Upper lobe of left lung (tissue), 6 donors: Measurements from ENCODE around the gene PAQR5. TPM values are rescaled to one million over a fixed set of nuclear protein-coding genes. Genes with fewer than 3 reads are reported as not detected.
A peak's percentile ranks its signal among the peaks of the same experiment; 100 is the strongest.

Source experiments
- ATAC-seq, 2 donors: fragments of 200-7000 bp; cut with Tn5 transposase; one replicate each; pipeline ENCODE4 v1.9.1; 2022; ENCODE audit warnings: mild to moderate bottlenecking in 2 of 2, moderate library complexity in 2 of 2; ENCODE audit not compliant: low FRiP score in 2 of 2
- DNase-seq, 2 donors: peaks; one replicate each; pipeline ENCODE4 v3.0.0-alpha.2; 2019 to 2020
- H3K27ac ChIP-seq, 4 donors: fragments of 200-600 bp; sonication (generic); one replicate each; pipeline ENCODE4 v1.5.1; 2016 to 2019
- H3K27me3 ChIP-seq, 4 donors: fragments of 200-600 bp; sonication (generic); one replicate each; pipeline ENCODE4 v1.5.1; 2017 to 2019
- H3K36me3 ChIP-seq, 4 donors: fragments of 200-600 bp; sonication (generic); one replicate each; pipeline ENCODE4 v1.5.1; 2016 to 2019
- H3K4me1 ChIP-seq, 4 donors: fragments of 200-600 bp; sonication (generic); one replicate each; pipeline ENCODE4 v1.5.1; 2018 to 2019
- H3K4me3 ChIP-seq, 4 donors: fragments of 200-600 bp; sonication (generic); one replicate each; pipeline ENCODE4 v1.5.1; 2017 to 2019; ENCODE audit warnings: mild to moderate bottlenecking in 2 of 4, moderate library complexity in 1 of 4
- H3K9me3 ChIP-seq, 4 donors: fragments of 200-600 bp; sonication (generic); one replicate each; pipeline ENCODE4 v1.5.1; 2018 to 2019
- EP300 ChIP-seq, 4 donors: sonication (generic); formaldehyde crosslinking; IDR thresholded peaks; one replicate each; pipeline ENCODE4 v1.5.1; 2017; ENCODE audit warnings: antibody characterized with exemption in 4 of 4, control low read depth in 2 of 4
- POLR2A ChIP-seq, 4 donors: fragments of 450-650 bp; IDR thresholded peaks; one replicate each; pipeline ENCODE4 v1.5.1; 2016 to 2017; ENCODE audit warnings: antibody characterized with exemption in 4 of 4, mild to moderate bottlenecking in 2 of 4
- POLR2AphosphoS5 ChIP-seq, 2 donors: sonication (generic); formaldehyde crosslinking; IDR thresholded peaks; one replicate each; pipeline ENCODE4 v1.5.1; 2017; ENCODE audit warnings: antibody characterized with exemption in 2 of 2
- WGBS, 2 donors: methylation state at CpG; one replicate each; pipeline ENCODE4 v1.1.5; 2017 to 2018; 5-methylcytosine and 5-hydroxymethylcytosine counted together
- total RNA-seq, 6 donors: library from RNA; depleted of rRNA in 4 of 6; stranded (reverse); fragments of >200 nt in 4 of 6; gene quantifications; one replicate each; pipeline versions ENCODE4 v1.1.0 to v1.2.1, GENCODE V29; 2016 to 2021
- TF ChIP-seq, protein P1 (sequence below), 6 experiments: fragments of 450-650 bp in 4 of 6; fragments of 200-600 bp in 2 of 6; sonication (generic) in 2 of 6; IDR thresholded peaks; one replicate each; pipeline ENCODE4 v1.5.1; 2016 to 2019; ENCODE audit warnings: antibody characterized with exemption in 6 of 6
- donor health status: DM: no; HTN: no; CAD: no; lungs with moderate emphysema.
- donor health status: DM: no; HTN: yes; CAD: no; lungs with severe emphysema.

The PAQR5 gene
- total RNA-seq, 6 donors from 2014 or later = 15.5 to 39.8 (median 26.5) TPM

DNA sequence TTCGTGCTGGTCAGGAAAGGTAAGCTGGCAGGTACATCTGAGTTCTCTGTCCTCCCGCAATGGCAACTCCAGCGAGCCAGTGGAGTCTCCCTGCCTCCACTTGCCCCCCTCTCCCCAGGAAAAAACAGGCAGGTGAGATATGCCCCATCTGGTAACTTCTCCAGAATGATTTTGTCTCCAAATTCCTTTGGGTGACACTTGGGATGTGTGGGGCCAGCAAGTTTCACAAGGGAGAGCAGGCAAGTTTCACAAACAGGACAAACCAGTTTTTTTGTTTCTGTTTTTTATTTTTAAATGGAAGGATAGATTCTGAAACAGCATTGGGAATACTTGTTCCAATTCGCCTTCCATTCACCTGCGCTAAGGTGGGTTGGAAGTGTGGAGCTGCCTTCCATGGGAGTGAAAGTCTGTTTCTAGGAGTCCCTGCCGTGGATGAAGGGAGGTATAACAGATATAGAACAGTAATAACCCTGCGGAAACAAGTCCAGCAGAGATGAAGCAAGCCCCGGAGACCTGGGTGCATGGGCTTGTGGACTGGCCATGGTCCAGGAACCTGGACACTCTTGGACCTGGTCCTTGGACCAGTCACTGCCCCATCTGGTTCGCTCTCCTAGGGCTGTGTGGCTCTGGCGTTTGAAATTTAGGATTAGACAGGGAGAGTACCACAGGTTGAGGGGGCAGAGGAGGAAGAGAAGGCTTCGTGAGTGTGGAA lies 92.5 kb downstream of the PAQR5 start:
- DNase-seq (no peak), ATAC-seq (no peak)
- H3K36me3 ChIP-seq = no peaks in the 10 kb centered on the region
- H3K9me3 ChIP-seq = no peaks in the 10 kb centered on the region
- TF ChIP-seq EP300 (IDR thresholded peaks at IDR 0.05) = no peak
- no peak for TF ChIP-seq POLR2AphosphoS5 (IDR thresholded peaks at IDR 0.05)
- no peak for TF ChIP-seq POLR2A (IDR thresholded peaks at IDR 0.05)
- TF ChIP-seq, protein P1, sequence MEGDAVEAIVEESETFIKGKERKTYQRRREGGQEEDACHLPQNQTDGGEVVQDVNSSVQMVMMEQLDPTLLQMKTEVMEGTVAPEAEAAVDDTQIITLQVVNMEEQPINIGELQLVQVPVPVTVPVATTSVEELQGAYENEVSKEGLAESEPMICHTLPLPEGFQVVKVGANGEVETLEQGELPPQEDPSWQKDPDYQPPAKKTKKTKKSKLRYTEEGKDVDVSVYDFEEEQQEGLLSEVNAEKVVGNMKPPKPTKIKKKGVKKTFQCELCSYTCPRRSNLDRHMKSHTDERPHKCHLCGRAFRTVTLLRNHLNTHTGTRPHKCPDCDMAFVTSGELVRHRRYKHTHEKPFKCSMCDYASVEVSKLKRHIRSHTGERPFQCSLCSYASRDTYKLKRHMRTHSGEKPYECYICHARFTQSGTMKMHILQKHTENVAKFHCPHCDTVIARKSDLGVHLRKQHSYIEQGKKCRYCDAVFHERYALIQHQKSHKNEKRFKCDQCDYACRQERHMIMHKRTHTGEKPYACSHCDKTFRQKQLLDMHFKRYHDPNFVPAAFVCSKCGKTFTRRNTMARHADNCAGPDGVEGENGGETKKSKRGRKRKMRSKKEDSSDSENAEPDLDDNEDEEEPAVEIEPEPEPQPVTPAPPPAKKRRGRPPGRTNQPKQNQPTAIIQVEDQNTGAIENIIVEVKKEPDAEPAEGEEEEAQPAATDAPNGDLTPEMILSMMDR (IDR thresholded peaks at IDR 0.05) = no peak
- no peak overlapping the region for H3K27ac ChIP-seq
- H3K27me3 ChIP-seq = no peaks in the 10 kb centered on the region
- no peak overlapping the region for H3K4me3 ChIP-seq
- WGBS, 2 donors = 87 to 93% methylated on average over 11 of the region's 11 CpGs
- peaks cover 3 to 8% (median 7%) of the 10 kb centered on the region in 4 donors for H3K4me1 ChIP-seq

- 57 to 64% methylated on average over 4 of the region's 4 CpGs for WGBS, 2 donors
- no peaks in the 10 kb centered on the region for H3K36me3 ChIP-seq
- ATAC-seq = no peak
These were observed 93.6 kb downstream of the PAQR5 start for GRCh38 chr15:69392352-69392751.

GRCh38 chr15:69393831-69394491 lies 95.2 kb downstream of the PAQR5 start:
- H3K36me3 ChIP-seq = no peaks in the 10 kb centered on the region
- no peaks in the 10 kb centered on the region for H3K9me3 ChIP-seq
- 42 to 47% methylated on average over 11 of the region's 11 CpGs for WGBS, 2 donors
- no peak overlapping the region for H3K4me3 ChIP-seq
- TF ChIP-seq EP300 (IDR thresholded peaks at IDR 0.05) (no peak), POLR2AphosphoS5 (IDR thresholded peaks at IDR 0.05) (no peak), POLR2A (IDR thresholded peaks at IDR 0.05) (no peak)
- TF ChIP-seq, protein P1 (IDR thresholded peaks at IDR 0.05) = no peak
- no peak overlapping the region for H3K27ac ChIP-seq
- ATAC-seq (no peak), DNase-seq (no peak)
- peaks cover 3 to 8% (median 7%) of the 10 kb centered on the region in 4 donors for H3K4me1 ChIP-seq
- no peaks in the 10 kb centered on the region for H3K27me3 ChIP-seq

More at GRCh38 chr15:69392352-69392751, 93.6 kb downstream of the PAQR5 start:
- Histone ChIP-seq H3K4me1 (peaks cover 3 to 8% (median 7%) of the 10 kb centered on the region in 4 donors), H3K27ac (no peak overlapping the region), H3K27me3 (no peaks in the 10 kb centered on the region), H3K9me3 (no peaks in the 10 kb centered on the region), H3K4me3 (no peak overlapping the region)
- DNase-seq = no peak
- no peak for TF ChIP-seq EP300 (IDR thresholded peaks at IDR 0.05)
- TF ChIP-seq, protein P1 (IDR thresholded peaks at IDR 0.05) = no peak
- TF ChIP-seq POLR2A (IDR thresholded peaks at IDR 0.05) = no peak
- no peak for TF ChIP-seq POLR2AphosphoS5 (IDR thresholded peaks at IDR 0.05)

- Histone ChIP-seq H3K4me1 (peaks cover 3 to 8% (median 7%) of the 10 kb centered on the region in 4 donors), H3K27me3 (no peaks in the 10 kb centered on the region), H3K9me3 (no peaks in the 10 kb centered on the region), H3K4me3 (no peak overlapping the region), H3K36me3 (no peaks in the 10 kb centered on the region), H3K27ac (no peak overlapping the region)
- ATAC-seq (peak; percentile 88 to 96), DNase-seq (peak; percentile 77 to 93)
- 26 to 36% methylated on average over 30 to 31 of the region's 36 CpGs for WGBS, 2 donors
- TF ChIP-seq EP300 (IDR thresholded peaks at IDR 0.05) = no peak
- TF ChIP-seq, protein P1 (IDR thresholded peaks at IDR 0.05) = peak; percentile 89 to 96 (median 93)
These were observed 96.0 kb downstream of the PAQR5 start for GRCh38 chr15:69394556-69395282.
